Activated T-helper 2 cell treated with anti-CD3 and anti-CD28 coated beads, Interferon-gamma antibody, Interleukin-2, Interleukin-4, amounts not matched to agents 10 μg/mL and 5 μg/mL and 100 μg/mL, durations not matched to agents 14 hours and 24 hours and 36 hours (primary cell): ENCODE measurements around the gene PRKAR1B. TPM values are rescaled to one million over a fixed set of nuclear protein-coding genes. Genes with fewer than 3 reads are reported as not detected.

Experiments
- DNase-seq: peaks from one replicate; pipeline ENCODE4 v3.0.0; 2021; ENCODE audit warnings: low spot score
- H3K27ac Mint-ChIP-seq: one replicate; pipeline ENCODE4 v1.8.0; 2021; ENCODE audit warnings: mixed read lengths
- H3K27me3 Mint-ChIP-seq: one replicate; pipeline ENCODE4 v1.8.0; 2021; ENCODE audit warnings: low read depth, mixed read lengths
- H3K36me3 Mint-ChIP-seq: one replicate; pipeline ENCODE4 v1.8.0; 2021; ENCODE audit warnings: low read depth, mixed read lengths
- H3K4me1 Mint-ChIP-seq: one replicate; pipeline ENCODE4 v1.8.0; 2021; ENCODE audit warnings: low read depth, mixed read lengths
- H3K4me3 Mint-ChIP-seq: one replicate; pipeline ENCODE4 v1.8.0; 2021; ENCODE audit warnings: low read depth, mild to moderate bottlenecking, moderate library complexity, mixed read lengths
- H3K9me3 Mint-ChIP-seq: one replicate; pipeline ENCODE4 v1.8.0; 2021; ENCODE audit warnings: mixed read lengths
- intact Hi-C: fragments of 100-400 bp; cut with micrococcal nuclease; formaldehyde crosslinking; loops from one replicate; pipeline ENCODE4 v1.15.1; 2023
- total RNA-seq: library from RNA; stranded (reverse); gene quantifications from 2 replicates; pipeline ENCODE4 v1.2.3, GENCODE V29; 2022

The PRKAR1B gene
- total RNA-seq, 1 donor from 2014 or later: 38.9 TPM

- Mint-ChIP-seq H3K27ac (no peak overlapping the region), H3K27me3 (no peaks in the 10 kb centered on the region), H3K36me3 (peaks cover 23% of the 10 kb centered on the region), H3K4me3 (no peak overlapping the region), H3K9me3 (no peaks in the 10 kb centered on the region), H3K4me1 (peaks cover 5% of the 10 kb centered on the region)
- intact Hi-C loops: no loop called here
- DNase-seq: no peak
Observed at GRCh38 chr7:731440-732085, 4.5 kb upstream of the PRKAR1B start.

GRCh38 chr7:730501-731439, 3.7 kb upstream of the PRKAR1B start:
- H3K27ac Mint-ChIP-seq: no peak overlapping the region
- H3K9me3 Mint-ChIP-seq: no peaks in the 10 kb centered on the region
- no peak overlapping the region for H3K4me3 Mint-ChIP-seq
- H3K36me3 Mint-ChIP-seq: peaks cover 27% of the 10 kb centered on the region
- no peak for DNase-seq
- peaks cover 8% of the 10 kb centered on the region for H3K4me1 Mint-ChIP-seq
- no peaks in the 10 kb centered on the region for H3K27me3 Mint-ChIP-seq
- intact Hi-C loops: no loop called here

GRCh38 chr7:729140-730000, 2.3 kb upstream of the PRKAR1B start:
- intact Hi-C loops: loop anchor here (5.0 kb wide), 1 partner anchor 88 kb away; no protein-coding TSS in a partner anchor
- Mint-ChIP-seq H3K36me3 (peaks cover 40% of the 10 kb centered on the region), H3K27ac (no peak overlapping the region), H3K9me3 (peaks cover 7% of the 10 kb centered on the region), H3K4me3 (peak overlapping the region; percentile 42), H3K27me3 (no peaks in the 10 kb centered on the region), H3K4me1 (peaks cover 17% of the 10 kb centered on the region)
- no peak for DNase-seq

GRCh38 chr7:728602-729001, 1.5 kb upstream of the PRKAR1B start:
- intact Hi-C loops: loop anchor here (5.0 kb wide), 1 partner anchor 89 kb away; no protein-coding TSS in a partner anchor
- DNase-seq: no peak
- Mint-ChIP-seq H3K4me1 (peaks cover 17% of the 10 kb centered on the region), H3K36me3 (peaks cover 48% of the 10 kb centered on the region), H3K27me3 (no peaks in the 10 kb centered on the region), H3K9me3 (peaks cover 15% of the 10 kb centered on the region), H3K27ac (peak overlapping the region; percentile 74), H3K4me3 (peak overlapping the region; percentile 92)

DNA sequence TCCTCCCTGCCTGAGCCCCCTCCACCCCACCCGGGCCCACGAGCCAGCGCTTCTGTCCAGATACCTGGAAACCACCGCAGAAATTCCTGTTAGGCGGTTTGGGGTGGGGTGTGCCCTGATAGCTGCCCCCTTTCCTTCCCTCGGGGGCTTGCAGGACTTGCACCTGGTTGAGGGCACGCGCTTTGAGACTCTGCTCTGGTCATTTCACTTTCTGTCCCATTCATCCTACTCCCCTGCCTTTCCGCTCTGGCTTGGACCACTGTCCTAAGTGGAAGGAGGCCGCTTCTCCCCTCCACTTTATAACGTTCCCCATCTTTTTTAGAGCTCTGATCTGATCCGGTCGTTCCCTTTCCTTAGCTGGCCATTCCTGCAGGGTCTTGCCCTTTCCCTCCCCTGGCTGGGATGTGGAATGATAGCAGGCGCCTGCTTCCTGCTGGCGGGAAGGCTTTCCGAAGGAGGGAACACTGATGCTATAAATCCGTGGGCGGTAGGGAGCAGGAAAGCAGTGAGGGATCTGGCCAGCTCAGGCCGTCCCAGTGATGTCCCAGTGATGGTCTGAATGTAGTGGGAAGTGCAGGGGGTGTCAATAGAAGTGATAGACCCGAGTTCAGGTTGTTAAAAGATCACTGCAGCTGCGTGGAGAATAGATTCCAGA, 852 bp upstream of the PRKAR1B start:
- peak overlapping the region; percentile 74 for H3K27ac Mint-ChIP-seq
- peak overlapping the region; percentile 92 for H3K4me3 Mint-ChIP-seq
- H3K4me1 Mint-ChIP-seq: peaks cover 17% of the 10 kb centered on the region
- no peak for DNase-seq
- no peaks in the 10 kb centered on the region for H3K27me3 Mint-ChIP-seq
- peaks cover 55% of the 10 kb centered on the region for H3K36me3 Mint-ChIP-seq
- intact Hi-C loops: loop anchor here (2.0 to 5.0 kb wide), 3 partner anchors 89 to 209 kb away; partner anchors contain the start of gene PDGFA
- peaks cover 17% of the 10 kb centered on the region for H3K9me3 Mint-ChIP-seq

DNA sequence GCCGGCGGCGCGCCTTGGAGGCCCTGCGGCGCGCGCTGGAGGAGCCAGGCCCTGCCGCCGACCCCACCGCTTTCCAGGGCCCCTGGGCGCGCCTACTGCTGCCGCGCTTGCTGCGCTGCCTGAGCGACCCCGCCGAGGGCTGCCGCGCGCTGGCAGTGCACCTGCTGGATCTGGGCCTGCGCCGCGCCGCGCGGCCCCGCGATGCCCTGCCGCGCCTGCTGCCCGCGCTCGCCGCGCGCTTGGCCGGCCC, 302 bp downstream of the PRKAR1B start:
- H3K9me3 Mint-ChIP-seq: peaks cover 22% of the 10 kb centered on the region
- H3K4me3 Mint-ChIP-seq: no peak overlapping the region
- intact Hi-C loops: loop anchor here (1.0 to 5.0 kb wide), 4 partner anchors 91 to 208 kb away; partner anchors contain the start of gene PDGFA
- peaks cover 62% of the 10 kb centered on the region for H3K36me3 Mint-ChIP-seq
- no peaks in the 10 kb centered on the region for H3K27me3 Mint-ChIP-seq
- peaks cover 17% of the 10 kb centered on the region for H3K4me1 Mint-ChIP-seq
- no peak for DNase-seq
- no peak overlapping the region for H3K27ac Mint-ChIP-seq

DNA sequence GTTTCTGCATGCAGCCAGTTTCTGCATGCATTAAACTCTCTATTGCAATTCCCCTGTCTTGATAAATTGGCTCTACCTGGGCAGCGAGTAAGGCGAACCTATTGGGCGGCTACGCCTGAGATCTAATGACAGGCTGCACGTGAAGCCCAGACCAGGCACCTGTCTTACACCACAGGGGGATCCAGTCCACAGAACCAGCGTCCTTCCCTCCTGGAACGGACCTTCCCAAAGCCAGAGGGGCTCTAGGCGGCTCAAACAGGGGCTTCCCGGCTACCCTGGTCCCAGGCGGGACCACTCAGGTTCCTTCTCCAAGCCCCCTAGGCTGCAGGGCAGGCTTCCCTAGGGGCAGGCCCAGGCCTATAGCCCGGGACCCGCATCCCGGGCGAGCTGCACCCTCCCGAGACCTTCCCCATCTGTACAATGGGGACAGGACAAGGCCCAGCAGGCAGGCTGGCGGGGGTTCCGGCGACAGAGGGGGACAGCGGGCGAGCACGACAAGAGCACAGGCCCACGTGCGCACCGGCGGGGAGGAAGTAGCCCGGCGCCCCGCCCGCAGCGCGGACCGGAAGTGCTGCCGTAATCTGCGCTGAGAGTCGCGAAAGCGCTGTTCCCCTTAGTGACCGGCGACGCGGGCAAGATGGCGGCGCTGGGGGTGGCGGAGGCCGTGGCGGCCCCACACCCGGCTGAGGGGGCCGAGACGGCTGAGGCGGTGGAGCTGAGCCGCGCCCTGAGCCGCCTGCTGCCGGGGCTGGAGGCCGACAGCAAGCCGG, 812 bp downstream of the PRKAR1B start, which contains the start of gene DNAAF5:
Gene DNAAF5 (plus strand): TSS at position 616 of the 770 bp plus-strand sequence. CDS start 22 bp downstream, at position 638.
- H3K9me3 Mint-ChIP-seq: peaks cover 25% of the 10 kb centered on the region

GRCh38 chr7:725223-726005, 1.7 kb downstream of the PRKAR1B start:
- H3K27me3 Mint-ChIP-seq: no peaks in the 10 kb centered on the region
- peak overlapping the region; percentile 62 for H3K27ac Mint-ChIP-seq
- H3K9me3 Mint-ChIP-seq: peaks cover 29% of the 10 kb centered on the region
- H3K4me1 Mint-ChIP-seq: peaks cover 17% of the 10 kb centered on the region
- intact Hi-C loops: loop anchor here (1.0 to 5.0 kb wide), 4 partner anchors 92 to 207 kb away; partner anchors contain the start of gene PDGFA
- no peak for DNase-seq
- H3K36me3 Mint-ChIP-seq: peaks cover 62% of the 10 kb centered on the region
- peak overlapping the region; percentile 85 for H3K4me3 Mint-ChIP-seq

More for the DNA sequence above, 812 bp downstream of the PRKAR1B start, which contains the start of gene DNAAF5:
- peak within 1 kb of the TSS; percentile 92 for H3K4me3 Mint-ChIP-seq
- peak; percentile 85 for DNase-seq
- H3K36me3 Mint-ChIP-seq: peaks cover 60% of the 10 kb centered on the region
- H3K27ac Mint-ChIP-seq: peak within 1 kb of the TSS; percentile 91
- H3K4me1 Mint-ChIP-seq: peaks cover 17% of the 10 kb centered on the region
- no peaks in the 10 kb centered on the region for H3K27me3 Mint-ChIP-seq
- intact Hi-C loops: loop anchor here (1.0 to 5.0 kb wide), 4 partner anchors 91 to 207 kb away; partner anchors contain the start of gene PDGFA

- Mint-ChIP-seq H3K27me3 (no peaks in the 10 kb centered on the region), H3K4me1 (peaks cover 17% of the 10 kb centered on the region), H3K27ac (no peak overlapping the region), H3K4me3 (no peak overlapping the region), H3K9me3 (peaks cover 33% of the 10 kb centered on the region), H3K36me3 (peaks cover 58% of the 10 kb centered on the region)
- intact Hi-C loops: no loop called here
- no peak for DNase-seq
Observed at GRCh38 chr7:724298-724697, 2.8 kb downstream of the PRKAR1B start.

DNA sequence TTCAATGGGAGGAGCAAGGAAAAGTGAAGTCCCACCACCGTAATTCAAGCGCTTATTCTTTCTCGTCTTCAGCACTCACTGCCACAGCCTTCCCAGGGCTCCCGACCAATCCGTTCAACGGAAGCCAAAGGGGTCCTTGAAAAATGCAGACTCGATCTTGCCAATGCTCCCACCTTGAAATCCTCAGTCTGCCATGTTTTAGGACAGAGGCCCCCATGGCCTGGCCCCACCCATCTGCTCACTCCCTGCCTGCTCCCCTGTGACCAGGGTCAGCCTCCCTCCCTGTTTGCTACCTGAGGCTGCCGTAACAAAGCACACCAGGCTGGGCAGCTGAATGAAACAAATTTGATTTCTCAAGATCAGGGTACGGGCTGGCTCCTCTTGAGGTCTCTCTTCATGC, 3.5 kb downstream of the PRKAR1B start:
- H3K9me3 Mint-ChIP-seq: peaks cover 33% of the 10 kb centered on the region
- H3K27me3 Mint-ChIP-seq: no peaks in the 10 kb centered on the region
- no peak for DNase-seq
- H3K4me3 Mint-ChIP-seq: no peak overlapping the region
- peaks cover 17% of the 10 kb centered on the region for H3K4me1 Mint-ChIP-seq
- H3K27ac Mint-ChIP-seq: no peak overlapping the region
- peaks cover 58% of the 10 kb centered on the region for H3K36me3 Mint-ChIP-seq
- intact Hi-C loops: no loop called here
